OCI-LY7 (cell line): ENCODE data around the gene ATG2A. TPM values are rescaled to one million over a fixed set of nuclear protein-coding genes. Genes with fewer than 3 reads are reported as not detected.

ENCODE experiments used
- BruUV-seq: library from RNA; stranded (reverse); fragments of 400-500 nt; replicated peaks from 2 replicates; lab custom pipeline; 2021; lab: Mats Ljungman, UMichigan
- CTCF ChIA-PET: fragments of 300-600 bp; sonication (Branson Sonifier 250); formaldehyde crosslinking; loops from one replicate; lab custom pipeline; 2022; ENCODE audit warnings: antibody characterized with exemption; ENCODE audit not compliant: unreplicated experiment; lab: Charles Lee
- POLR2A ChIA-PET: fragments of 300-600 bp; sonication (Branson Sonifier 250); formaldehyde crosslinking; loops from one replicate; lab custom pipeline; 2022; ENCODE audit warnings: antibody characterized with exemption; lab: Charles Lee
- DNase-seq: peaks from one replicate; pipeline ENCODE4 v3.0.0-alpha.2; 2015; ENCODE audit warnings: low spot score
- H2AFZ ChIP-seq: fragments of 200-600 bp; sonication (generic), shearing (Covaris generic); 2 replicates; pipeline ENCODE4 v1.6.1; 2014; ENCODE audit warnings: mild to moderate bottlenecking, antibody characterized with exemption, low read length, moderate library complexity
- H3K27ac ChIP-seq: fragments of 200-600 bp; sonication (generic); 2 replicates; pipeline ENCODE4 v1.5.1; 2014; ENCODE audit warnings: mixed run types, low read depth, mild to moderate bottlenecking, moderate library complexity, low read length, inconsistent platforms; ENCODE audit not compliant: poor library complexity, severe bottlenecking
- H3K36me3 ChIP-seq: fragments of 200-600 bp; sonication (generic); 2 replicates; pipeline ENCODE4 v1.6.1; 2014; ENCODE audit warnings: mild to moderate bottlenecking, antibody characterized with exemption, low read length, moderate library complexity, mixed read lengths; ENCODE audit not compliant: insufficient read depth
- H3K4me1 ChIP-seq: fragments of 200-600 bp; sonication (generic); 2 replicates; pipeline ENCODE4 v1.5.1; 2014; ENCODE audit warnings: mild to moderate bottlenecking, low read length; ENCODE audit not compliant: insufficient read depth, poor library complexity, severe bottlenecking
- H3K4me2 ChIP-seq: fragments of 200-600 bp; sonication (generic); 2 replicates; pipeline ENCODE4 v1.6.1; 2014; ENCODE audit warnings: mild to moderate bottlenecking, low read length
- H3K4me3 ChIP-seq: fragments of 200-600 bp; sonication (generic); 2 replicates; pipeline ENCODE4 v1.5.1; 2014; ENCODE audit warnings: mild to moderate bottlenecking, low read depth, low read length; ENCODE audit not compliant: poor library complexity, severe bottlenecking
- H3K79me2 ChIP-seq: fragments of 200-600 bp; sonication (generic); 2 replicates; pipeline ENCODE4 v1.6.1; 2016; ENCODE audit warnings: low read depth, mild to moderate bottlenecking, low read length, moderate library complexity, mixed read lengths; ENCODE audit not compliant: insufficient read depth
- H3K9me2 ChIP-seq: fragments of 200-600 bp; sonication (generic); 2 replicates; pipeline ENCODE4 v1.6.1; 2016; ENCODE audit warnings: mild to moderate bottlenecking, low read length, mixed read lengths; ENCODE audit not compliant: insufficient read depth
- H3K9me3 ChIP-seq: fragments of 200-600 bp; sonication (generic); 2 replicates; pipeline ENCODE4 v1.6.1; 2014; ENCODE audit warnings: mild to moderate bottlenecking, mixed run types, low read length, mixed read lengths
- H4K20me1 ChIP-seq: fragments of 200-600 bp; sonication (generic); 2 replicates; pipeline ENCODE4 v1.6.1; 2014; ENCODE audit warnings: mild to moderate bottlenecking, antibody characterized with exemption, low read length, moderate library complexity, mixed read lengths; ENCODE audit not compliant: insufficient read depth
- CTCF ChIP-seq: fragments of 200-600 bp; sonication (generic); conservative IDR thresholded peaks from 2 replicates; pipeline ENCODE4 v1.5.1; 2014; ENCODE audit warnings: mild to moderate bottlenecking, antibody characterized with exemption, low read length, moderate library complexity, mixed read lengths
- EZH2phosphoT487 ChIP-seq: fragments of 200-600 bp; sonication (generic); IDR thresholded peaks from 2 replicates; pipeline ENCODE4 v1.6.1; 2018; ENCODE audit warnings: low read depth, borderline replicate concordance, mild to moderate bottlenecking, mixed run types, antibody characterized with exemption, low read length, moderate library complexity, mixed read lengths
- intact Hi-C: fragments of 100-400 bp; cut with micrococcal nuclease; formaldehyde crosslinking; loops from one replicate; pipeline ENCODE4 v1.10.0; 2022; ENCODE audit not compliant: unreplicated experiment
- total RNA-seq, 2 experiments: library from RNA; depleted of rRNA in 1 of 2; stranded (reverse); fragments of >200 nt in 1 of 2; shearing (Covaris generic) in 1 of 2; gene quantifications; 2 replicates each; pipeline ENCODE4 v1.2.3, GENCODE V29; 2014 to 2022

ATG2A gene
- total RNA-seq, 2 experiments from 2014 or later: 18.1 to 28.2 TPM

GRCh38 chr11:64887757-64888405 lies 29.1 kb downstream of the ATG2A start:
- no peaks in the 10 kb centered on the region for H3K36me3 ChIP-seq
- no peaks in the 10 kb centered on the region for H3K9me3 ChIP-seq
- BruUV-seq: no TSS peak
- peak overlapping the region; percentile 97 for H2AFZ ChIP-seq
- peak overlapping the region; percentile 44 for H3K27ac ChIP-seq
- ChIA-PET CTCF (interaction anchor here (0.6 to 1.8 kb wide), 10 partner anchors 11 to 44 kb away, joined by 3 to 12 read pairs (median 4); partner anchors contain the start of gene CDC42BPG), POLR2A (interaction anchor here (0.6 to 1.7 kb wide), 3 partner anchors 11 to 42 kb away, joined by 4 to 9 read pairs (median 4); no protein-coding TSS in a partner anchor)
- no peaks in the 10 kb centered on the region for H3K79me2 ChIP-seq
- intact Hi-C loops: loop anchor here (1.0 kb wide), 1 partner anchor 41 kb away; no protein-coding TSS in a partner anchor
- H4K20me1 ChIP-seq: no peaks in the 10 kb centered on the region
- H3K4me2 ChIP-seq: peak overlapping the region; percentile 75
- H3K9me2 ChIP-seq: no peaks in the 10 kb centered on the region
- H3K4me3 ChIP-seq: peak overlapping the region; percentile 53
- peaks cover 40% of the 10 kb centered on the region for H3K4me1 ChIP-seq
- TF ChIP-seq EZH2phosphoT487: no peak
- peak; percentile 93 for TF ChIP-seq CTCF
- DNase-seq: peak; percentile 86

GRCh38 chr11:64887234-64887756 lies 29.7 kb downstream of the ATG2A start:
- Histone ChIP-seq H3K36me3 (no peaks in the 10 kb centered on the region), H4K20me1 (no peaks in the 10 kb centered on the region), H3K4me1 (peaks cover 46% of the 10 kb centered on the region), H3K9me3 (no peaks in the 10 kb centered on the region), H3K4me3 (peak overlapping the region; percentile 53), H3K9me2 (no peaks in the 10 kb centered on the region), H3K27ac (peak overlapping the region; percentile 44), H3K4me2 (peak overlapping the region; percentile 75), H3K79me2 (no peaks in the 10 kb centered on the region), H2AFZ (peak overlapping the region; percentile 97)
- ChIA-PET CTCF (interaction anchor here (1.1 to 1.8 kb wide), 5 partner anchors 13 to 43 kb away, joined by 4 to 12 read pairs (median 6); partner anchors contain the start of gene CDC42BPG), POLR2A (interaction anchor here (0.6 to 1.7 kb wide), 3 partner anchors 39 to 109 kb away, joined by 3 to 9 read pairs (median 3); partner anchors contain the start of gene SF1)
- no TSS peak for BruUV-seq
- TF ChIP-seq EZH2phosphoT487 (no peak), CTCF (no peak)
- DNase-seq: peak; percentile 45
- intact Hi-C loops: loop anchor here (1.0 kb wide), 1 partner anchor 40 kb away; no protein-coding TSS in a partner anchor
